T47D (cell line): ENCODE measurements around the gene ZNRD2.
A peak's percentile ranks its signal among the peaks of the same experiment; 100 is the strongest.

Experiments used
- DNase-seq, 2 experiments: peaks; one replicate each; pipeline versions ENCODE4 v3.0.0 to v3.0.0-alpha.2; 2011 to 2012; ENCODE audit warnings: low read depth in 1 of 2, low spot score in 1 of 2
- JUND ChIP-seq: IDR thresholded peaks from 2 replicates; pipeline ENCODE4 v1.6.1; 2012; ENCODE audit warnings: low read depth
- in situ Hi-C: cut with HindIII; loops from 2 replicates; pipeline ENCODE4 v1.10.0; 2016; ENCODE audit warnings: low sequenced_read_pairs, low pct_unique_long_range_greater_than_20kb

The ZNRD2 gene

DNA sequence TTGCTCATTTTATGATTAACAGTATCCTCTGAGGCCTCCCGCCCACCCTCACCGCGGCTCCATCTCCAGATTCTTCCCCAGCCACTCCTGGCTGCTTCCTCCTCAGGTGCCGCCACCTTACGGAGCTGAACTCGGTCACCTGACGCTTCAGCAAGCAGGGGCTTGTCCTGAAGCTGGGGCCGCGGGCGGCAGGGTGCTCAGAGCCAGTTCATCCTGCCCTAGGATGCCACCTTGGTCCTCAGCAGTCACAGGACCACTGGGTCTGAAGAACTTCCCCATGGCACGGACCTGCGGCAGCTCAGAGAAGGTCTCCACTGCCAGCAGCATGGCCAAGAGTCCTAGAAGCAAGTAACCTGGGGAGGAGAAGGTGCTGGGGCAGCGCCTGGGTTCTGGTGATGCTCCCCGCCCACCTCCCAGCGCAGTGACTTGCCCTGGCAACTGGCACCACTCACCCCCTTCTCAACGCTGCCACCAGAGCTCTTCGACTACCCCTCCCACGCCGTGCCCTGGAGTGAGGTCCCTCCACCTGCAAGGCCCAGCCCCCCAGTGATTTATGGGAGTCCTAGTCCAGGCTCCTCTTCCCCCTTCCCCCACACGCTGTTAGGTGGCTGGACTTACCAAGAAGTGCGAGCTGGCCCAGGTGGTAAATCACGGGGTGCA, 22.7 kb downstream of the ZNRD2 start:
- DNase-seq: no peak
- no peak for TF ChIP-seq JUND
- in situ Hi-C loops: no loop called here

DNA sequence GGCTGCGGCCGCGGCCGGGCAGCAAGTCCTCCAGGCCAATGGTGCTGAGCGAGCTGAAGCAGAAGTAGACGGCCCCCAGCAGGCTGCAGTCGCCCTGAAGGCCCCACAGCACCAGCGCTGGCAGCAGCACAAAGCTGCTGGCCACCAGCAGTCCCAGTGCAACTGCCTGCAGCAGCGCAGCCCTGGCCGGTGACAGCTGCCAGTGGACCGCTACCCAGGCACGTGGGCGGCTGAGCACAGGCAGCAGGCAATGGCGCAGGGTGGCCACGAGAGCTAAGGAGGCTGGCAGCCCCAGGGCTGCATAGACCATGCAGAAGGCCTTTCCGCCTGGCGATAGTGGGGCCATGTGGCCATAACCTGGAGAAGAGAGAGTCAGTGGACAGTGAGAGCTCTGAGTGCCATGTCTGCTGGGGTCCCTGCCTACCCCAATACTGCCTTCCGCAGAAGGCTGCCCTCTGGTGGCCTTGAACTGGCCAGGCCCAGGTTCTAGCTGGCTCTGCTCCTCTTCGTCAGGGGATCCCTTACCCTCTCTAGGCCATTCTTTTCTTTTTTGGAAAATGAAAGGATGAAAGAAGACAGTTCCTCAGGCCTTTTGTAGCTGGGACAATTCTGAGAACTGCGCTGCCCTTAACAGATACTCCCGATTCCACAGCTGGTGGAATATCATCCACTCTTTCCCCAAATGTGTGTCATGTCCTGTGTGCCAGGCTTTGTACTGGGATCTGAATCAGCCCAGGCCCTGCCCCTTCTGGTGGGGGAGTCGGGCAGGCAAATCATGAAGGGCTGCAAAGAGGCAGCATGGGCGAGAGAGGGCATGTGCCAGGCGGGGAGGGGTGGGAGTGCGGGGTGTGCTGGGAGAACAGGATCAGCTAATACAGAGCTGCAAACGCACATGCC, 23.5 kb downstream of the ZNRD2 start:
- no peak for TF ChIP-seq JUND
- in situ Hi-C loops: no loop called here
- DNase-seq: peak; percentile 47 to 88

- no peak for TF ChIP-seq JUND
- in situ Hi-C loops: no loop called here
- no peak for DNase-seq
These were observed 24.9 kb downstream of the ZNRD2 start for GRCh38 chr11:65595131-65595530.

- no peak for TF ChIP-seq JUND
- DNase-seq: no peak
- in situ Hi-C loops: no loop called here
These were observed 25.4 kb downstream of the ZNRD2 start, which contains the start of gene KCNK7 for GRCh38 chr11:65595543-65596281. Gene KCNK7, minus strand, starts transcription at chr11:65595800. Its CDS starts 28 bp downstream, at chr11:65595772.

- TF ChIP-seq JUND: no peak
- in situ Hi-C loops: no loop called here
- no peak for DNase-seq
These were observed 26.2 kb downstream of the ZNRD2 start for GRCh38 chr11:65596520-65596919.

GRCh38 chr11:65598258-65598699, 28.0 kb downstream of the ZNRD2 start:
- DNase-seq: no peak
- no peak for TF ChIP-seq JUND
- in situ Hi-C loops: no loop called here

DNA sequence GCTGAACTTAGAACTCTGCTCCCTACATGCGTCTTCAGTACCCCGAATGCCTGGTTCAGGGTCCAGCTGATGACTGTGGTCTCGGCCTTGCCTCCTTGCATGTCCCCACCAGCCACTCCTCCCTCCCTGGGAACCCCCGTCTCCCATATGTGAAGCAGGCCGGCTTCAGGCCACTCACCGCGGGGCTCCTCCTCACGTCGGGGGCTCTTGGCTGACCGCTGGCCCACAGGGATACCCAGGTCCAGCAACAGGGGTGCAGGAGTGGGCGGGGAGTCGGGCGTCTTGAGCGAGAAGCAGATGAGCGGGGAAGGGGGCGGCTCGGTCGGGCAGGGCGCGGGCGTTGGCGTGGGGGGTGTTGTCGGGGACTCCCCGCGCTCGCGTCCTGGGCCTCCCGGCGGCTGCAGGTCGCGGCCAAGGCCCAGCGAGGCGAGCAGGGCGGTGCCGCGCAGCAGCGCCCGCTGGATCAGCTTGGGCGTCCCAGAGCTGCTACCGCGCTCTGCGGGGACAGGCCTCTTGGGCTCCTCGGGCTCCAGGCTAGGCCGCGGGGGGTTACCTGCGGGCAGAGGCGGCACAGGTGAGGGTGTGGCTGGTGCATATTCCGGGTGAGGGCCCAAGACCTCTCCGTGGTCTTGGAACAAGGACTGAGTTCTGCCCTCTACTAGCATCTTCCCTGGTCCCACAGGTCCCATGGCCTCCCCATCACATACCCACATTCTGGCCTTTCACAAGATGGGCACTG, 29.1 kb downstream of the ZNRD2 start:
- in situ Hi-C loops: no loop called here
- no peak for TF ChIP-seq JUND

DNA sequence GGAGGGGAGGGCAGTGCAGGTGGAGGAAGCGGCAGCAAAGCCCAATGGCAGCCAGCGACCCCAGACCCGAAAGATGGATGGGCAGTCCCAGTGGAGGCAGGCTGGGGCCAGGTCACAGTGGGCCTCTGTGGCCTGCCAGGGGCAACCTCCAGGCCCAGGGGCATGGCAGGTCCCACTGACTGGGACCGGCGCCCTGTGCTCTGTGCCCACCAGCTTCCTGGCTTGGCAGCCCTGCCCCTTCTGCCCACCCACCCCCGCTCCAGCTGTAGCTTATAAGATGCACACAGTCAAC, 29.6 kb downstream of the ZNRD2 start:
- TF ChIP-seq JUND: no peak
- DNase-seq: no peak
- in situ Hi-C loops: no loop called here

More for the DNA sequence above, 29.1 kb downstream of the ZNRD2 start:
- DNase-seq: no peak

DNA sequence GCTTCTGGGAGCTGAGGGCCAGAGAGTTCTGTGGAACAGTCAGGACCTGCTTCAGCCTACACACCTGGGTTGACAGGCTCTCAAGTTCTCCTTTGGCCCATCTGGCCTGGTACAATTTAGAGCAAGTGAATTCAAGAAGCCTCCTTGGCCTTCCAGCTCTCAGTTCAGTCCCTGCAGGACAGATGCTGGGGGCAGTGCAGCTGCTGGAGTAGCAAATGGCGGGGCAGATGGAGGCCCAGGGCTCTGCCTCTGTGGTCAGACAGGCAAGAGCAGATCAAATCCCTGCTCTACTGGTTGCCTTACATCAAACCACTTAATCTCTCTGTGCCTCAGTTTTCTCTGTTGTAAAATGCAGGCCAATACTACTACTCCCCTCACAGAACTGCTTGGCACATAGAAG, 34.0 kb downstream of the ZNRD2 start:
- in situ Hi-C loops: no loop called here
- no peak for DNase-seq
- no peak for TF ChIP-seq JUND

DNA sequence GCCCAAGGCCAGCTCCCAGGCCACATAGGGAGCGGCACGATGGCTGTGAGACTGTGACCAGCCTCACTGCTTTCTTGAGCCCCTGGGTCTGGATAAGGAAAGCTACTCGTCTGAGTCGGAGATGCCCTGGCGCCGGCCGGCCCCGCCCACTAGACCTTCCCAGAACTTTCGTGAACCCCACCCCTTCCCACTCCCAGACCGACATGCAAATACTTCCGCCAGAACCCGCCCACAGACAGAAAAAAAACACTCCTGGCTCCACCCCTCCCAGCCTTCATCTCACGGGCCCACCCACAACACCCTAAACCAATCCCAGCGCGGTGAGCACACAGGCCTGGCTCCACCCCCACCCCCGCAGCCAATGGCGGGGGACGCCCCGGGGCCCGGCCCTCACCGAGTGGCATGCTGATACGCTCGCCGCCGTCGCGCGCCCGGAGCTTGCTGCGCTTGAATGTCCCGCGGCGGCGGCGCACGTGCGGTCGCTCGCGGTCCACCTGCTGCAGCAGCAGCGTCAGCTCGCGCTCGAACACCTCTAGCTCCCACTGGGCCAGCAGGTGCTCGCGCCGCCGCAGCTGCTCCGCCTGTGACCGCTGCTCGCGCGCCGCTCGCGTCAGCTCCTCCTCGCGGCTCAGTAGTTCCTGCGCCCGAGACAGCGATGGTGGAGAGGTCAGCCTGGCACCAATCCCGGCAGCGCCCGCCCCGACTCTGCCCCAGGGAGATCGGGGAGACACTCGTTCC, 36.8 kb downstream of the ZNRD2 start:
- in situ Hi-C loops: no loop called here
- peak; percentile 91 to 93 for DNase-seq
- TF ChIP-seq JUND: no peak

GRCh38 chr11:65607614-65608426, 37.5 kb downstream of the ZNRD2 start:
- no peak for DNase-seq
- in situ Hi-C loops: no loop called here
- TF ChIP-seq JUND: no peak
